SK-N-SH (cell line): ENCODE results near the gene OR10A5.

Experiments used
- CTCF ChIP-seq: fragments of 200-600 bp; sonication (generic); IDR thresholded peaks from 2 replicates; pipeline ENCODE4 v1.6.1; 2017; ENCODE audit warnings: antibody characterized with exemption, mild to moderate bottlenecking, moderate library complexity
- FOXJ3 ChIP-seq: sonication (generic); formaldehyde crosslinking; IDR thresholded peaks from 2 replicates; pipeline ENCODE4 v1.5.1; 2020; ENCODE audit warnings: mild to moderate bottlenecking, missing genetic modification reagents
- REST ChIP-seq: IDR thresholded peaks from 2 replicates; pipeline ENCODE4 v1.6.1; 2012; ENCODE audit warnings: mild to moderate bottlenecking, low read depth, low read length, moderate library complexity
- TEAD4 ChIP-seq: IDR thresholded peaks from 2 replicates; pipeline ENCODE4 v1.4.0; 2012; ENCODE audit warnings: mild to moderate bottlenecking, borderline replicate concordance; ENCODE audit not compliant: insufficient read depth

GRCh38 chr11:6862961-6863360, 17.5 kb downstream of the OR10A5 start, which contains the start of gene OR10A2:
- no peak for TF ChIP-seq REST
- TF ChIP-seq CTCF = no peak
- no peak for TF ChIP-seq FOXJ3
- TF ChIP-seq TEAD4 = no peak
